Activated B cell treated with CpG ODN at 0.5 μM for 24 hours (primary cell): ENCODE results near the gene INHBB. TPM values are rescaled to one million over a fixed set of nuclear protein-coding genes. Genes with fewer than 3 reads are reported as not detected.

Experiments used
- ATAC-seq: fragments of 200-7000 bp; cut with Tn5 transposase; one replicate; pipeline ENCODE4 v1.10.0; 2021; ENCODE audit warnings: low read depth, mild to moderate bottlenecking, moderate library complexity
- CTCF ChIA-PET: fragments of 350-600 bp; sonication (Branson Sonifier 250); formaldehyde crosslinking; loops from one replicate; lab custom pipeline; 2021; ENCODE audit warnings: antibody characterized with exemption; lab: Charles Lee
- POLR2A ChIA-PET: fragments of 350-600 bp; sonication (Branson Sonifier 250); formaldehyde crosslinking; loops from one replicate; lab custom pipeline; 2021; ENCODE audit warnings: antibody characterized with exemption; lab: Charles Lee
- DNase-seq: peaks from one replicate; pipeline ENCODE4 v3.0.0; 2022
- H3K27ac Mint-ChIP-seq: one replicate; pipeline ENCODE4 v1.8.0; 2020; ENCODE audit warnings: mixed read lengths
- H3K27me3 Mint-ChIP-seq: one replicate; pipeline ENCODE4 v1.8.0; 2021; ENCODE audit warnings: mixed read lengths
- H3K36me3 Mint-ChIP-seq: one replicate; pipeline ENCODE4 v1.8.0; 2021; ENCODE audit warnings: low read depth, mixed read lengths
- H3K4me1 Mint-ChIP-seq: one replicate; pipeline ENCODE4 v1.8.0; 2021; ENCODE audit warnings: mixed read lengths
- H3K4me3 Mint-ChIP-seq: one replicate; pipeline ENCODE4 v1.8.0; 2020; ENCODE audit warnings: mild to moderate bottlenecking, mixed read lengths
- H3K9me3 Mint-ChIP-seq: one replicate; pipeline ENCODE4 v1.8.0; 2020; ENCODE audit warnings: mixed read lengths
- CTCF ChIP-seq: fragments of 200-600 bp; IDR thresholded peaks from one replicate; pipeline ENCODE4 v1.8.0; 2022; ENCODE audit warnings: antibody characterized with exemption, mild to moderate bottlenecking
- intact Hi-C: fragments of 100-400 bp; cut with micrococcal nuclease; formaldehyde crosslinking; loops from one replicate; pipeline ENCODE4 v1.15.1; 2024
- total RNA-seq: library from RNA; stranded (reverse); gene quantifications from 2 replicates; pipeline ENCODE4 v1.2.3, GENCODE V29; 2022

INHBB gene
- total RNA-seq, 1 donor from 2014 or later, result not detected

- TF ChIP-seq CTCF, result no peak
- H3K27me3 Mint-ChIP-seq, result peaks cover 37% of the 10 kb centered on the region
Observed at GRCh38 chr2:120350801-120351320, 4.9 kb downstream of the INHBB start.

GRCh38 chr2:120352696-120353590 lies 7.0 kb downstream of the INHBB start:
- no peak for ATAC-seq
- H3K27ac Mint-ChIP-seq, result no peak overlapping the region
- no peaks in the 10 kb centered on the region for H3K9me3 Mint-ChIP-seq
- CTCF ChIA-PET, result no interaction called here
- peaks cover 29% of the 10 kb centered on the region for H3K27me3 Mint-ChIP-seq
- no peaks in the 10 kb centered on the region for H3K36me3 Mint-ChIP-seq
- H3K4me1 Mint-ChIP-seq, result peaks cover 4% of the 10 kb centered on the region
- POLR2A ChIA-PET, result no interaction called here
- no peak for TF ChIP-seq CTCF
- H3K4me3 Mint-ChIP-seq, result no peak overlapping the region
- intact Hi-C loops, result no loop called here
- no peak for DNase-seq

More at GRCh38 chr2:120350801-120351320, 4.9 kb downstream of the INHBB start:
- no peaks in the 10 kb centered on the region for H3K9me3 Mint-ChIP-seq
- peaks cover 16% of the 10 kb centered on the region for H3K4me1 Mint-ChIP-seq
- ChIA-PET CTCF (no interaction called here), POLR2A (no interaction called here)
- no peak overlapping the region for H3K4me3 Mint-ChIP-seq
- DNase-seq, result no peak
- H3K36me3 Mint-ChIP-seq, result no peaks in the 10 kb centered on the region
- no peak for ATAC-seq
- H3K27ac Mint-ChIP-seq, result no peak overlapping the region
- intact Hi-C loops, result no loop called here

GRCh38 chr2:120353591-120353898 lies 7.6 kb downstream of the INHBB start:
- ATAC-seq (no peak), DNase-seq (no peak)
- Mint-ChIP-seq H3K27me3 (peaks cover 28% of the 10 kb centered on the region), H3K27ac (no peak overlapping the region), H3K9me3 (no peaks in the 10 kb centered on the region), H3K4me3 (no peak overlapping the region), H3K36me3 (no peaks in the 10 kb centered on the region), H3K4me1 (peaks cover 4% of the 10 kb centered on the region)
- ChIA-PET POLR2A (no interaction called here), CTCF (no interaction called here)
- intact Hi-C loops, result no loop called here
- TF ChIP-seq CTCF, result no peak

- H3K9me3 Mint-ChIP-seq, result no peaks in the 10 kb centered on the region
- no peak overlapping the region for H3K27ac Mint-ChIP-seq
- no peaks in the 10 kb centered on the region for H3K36me3 Mint-ChIP-seq
- no peak for TF ChIP-seq CTCF
- H3K27me3 Mint-ChIP-seq, result peaks cover 24% of the 10 kb centered on the region
- H3K4me1 Mint-ChIP-seq, result peaks cover 4% of the 10 kb centered on the region
- no peak for DNase-seq
- ChIA-PET CTCF (no interaction called here), POLR2A (no interaction called here)
- no peak for ATAC-seq
- intact Hi-C loops, result no loop called here
- no peak overlapping the region for H3K4me3 Mint-ChIP-seq
Observed at GRCh38 chr2:120353931-120354330, 8.0 kb downstream of the INHBB start.

GRCh38 chr2:120354467-120354866 lies 8.5 kb downstream of the INHBB start:
- intact Hi-C loops, result no loop called here
- H3K27me3 Mint-ChIP-seq, result peaks cover 20% of the 10 kb centered on the region
- peaks cover 4% of the 10 kb centered on the region for H3K4me1 Mint-ChIP-seq
- ChIA-PET CTCF (no interaction called here), POLR2A (no interaction called here)
- TF ChIP-seq CTCF, result no peak
- DNase-seq (no peak), ATAC-seq (no peak)
- H3K9me3 Mint-ChIP-seq, result no peaks in the 10 kb centered on the region
- no peaks in the 10 kb centered on the region for H3K36me3 Mint-ChIP-seq
- H3K27ac Mint-ChIP-seq, result no peak overlapping the region
- no peak overlapping the region for H3K4me3 Mint-ChIP-seq
